ENCODE measurements around the gene FOXR2.

The FOXR2 gene, protein sequence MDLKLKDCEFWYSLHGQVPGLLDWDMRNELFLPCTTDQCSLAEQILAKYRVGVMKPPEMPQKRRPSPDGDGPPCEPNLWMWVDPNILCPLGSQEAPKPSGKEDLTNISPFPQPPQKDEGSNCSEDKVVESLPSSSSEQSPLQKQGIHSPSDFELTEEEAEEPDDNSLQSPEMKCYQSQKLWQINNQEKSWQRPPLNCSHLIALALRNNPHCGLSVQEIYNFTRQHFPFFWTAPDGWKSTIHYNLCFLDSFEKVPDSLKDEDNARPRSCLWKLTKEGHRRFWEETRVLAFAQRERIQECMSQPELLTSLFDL

DNA sequence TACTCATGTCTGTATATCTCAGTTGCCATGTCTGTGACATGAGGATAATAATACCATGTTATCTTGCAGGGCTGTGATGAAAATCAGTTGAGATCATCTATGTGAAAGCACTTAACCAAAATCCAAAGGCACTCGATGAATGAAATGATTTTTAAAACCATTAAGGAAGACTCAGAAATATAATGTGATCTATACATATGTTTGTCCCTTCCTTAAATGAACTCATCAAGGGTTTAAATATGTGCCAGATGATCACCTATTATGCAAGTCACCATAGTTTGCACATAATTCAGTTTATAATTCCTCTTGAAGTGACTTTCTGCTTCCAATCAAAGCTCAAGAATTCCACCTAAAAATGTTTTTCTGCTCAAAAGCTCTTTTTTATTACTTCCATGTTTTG lies at the start of gene FOXR2:
Gene FOXR2 (plus strand): TSS at position 301 of the 400 bp plus-strand sequence. CDS start 312 bp downstream, outside the sequence.
- no peak for DNase-seq

DNA sequence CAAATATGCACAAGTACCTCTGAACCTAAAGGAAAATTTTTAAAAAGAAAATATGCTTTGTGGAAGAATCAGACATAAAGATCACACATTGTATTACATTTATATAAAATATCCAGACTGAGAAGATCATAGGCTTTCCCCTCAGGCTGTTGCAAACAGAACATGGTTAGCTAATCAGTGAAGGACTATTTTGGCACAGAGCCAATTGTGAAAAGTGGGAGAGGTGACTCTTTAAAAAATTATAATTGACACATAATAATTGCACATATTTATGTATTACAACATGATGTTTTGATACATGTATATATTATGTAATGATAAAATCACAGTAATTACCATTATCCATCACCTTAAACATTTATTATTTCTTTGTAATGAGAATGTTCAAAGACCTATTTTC lies 44.1 kb upstream of the FOXR2 start:
- DNase-seq = no peak

DNA sequence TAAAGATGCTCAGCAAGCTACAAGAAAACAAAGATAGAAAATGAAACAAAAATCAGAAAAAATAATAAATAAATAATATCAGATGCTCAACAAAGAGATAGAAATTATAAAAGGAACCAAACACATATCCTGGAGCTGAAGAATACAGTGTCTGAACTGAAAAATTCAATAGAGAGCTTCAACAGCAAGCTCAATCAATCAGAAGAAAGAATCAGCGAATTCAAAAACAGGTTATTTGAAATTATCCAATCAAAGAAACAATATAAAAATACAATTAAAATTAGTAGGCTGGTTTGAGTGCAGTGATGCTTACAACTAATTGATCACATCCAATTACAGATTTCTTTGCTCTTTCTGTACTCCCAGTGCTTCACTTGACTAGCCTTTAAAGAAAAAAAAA lies 40.8 kb upstream of the FOXR2 start:
- DNase-seq = no peak

DNA sequence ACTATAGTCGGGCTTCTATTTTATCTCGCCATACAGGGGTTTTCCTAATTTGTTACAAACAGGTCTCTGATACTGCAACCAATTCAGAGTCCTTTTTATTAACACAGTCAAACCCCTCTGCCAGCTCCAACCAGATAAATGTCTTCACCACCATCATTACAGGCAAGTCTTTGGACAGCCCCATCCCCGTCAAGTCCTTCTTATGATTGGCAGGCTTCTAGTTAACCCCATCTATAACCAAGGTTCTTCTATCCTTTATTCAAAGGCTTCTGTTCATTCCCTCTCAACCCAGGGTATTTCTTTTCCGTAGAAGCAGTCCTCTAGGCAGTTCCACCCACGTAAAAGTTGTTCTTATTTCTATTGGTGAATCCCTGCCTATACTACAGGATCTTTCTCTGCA lies 29.9 kb upstream of the FOXR2 start:
- DNase-seq = no peak

DNA sequence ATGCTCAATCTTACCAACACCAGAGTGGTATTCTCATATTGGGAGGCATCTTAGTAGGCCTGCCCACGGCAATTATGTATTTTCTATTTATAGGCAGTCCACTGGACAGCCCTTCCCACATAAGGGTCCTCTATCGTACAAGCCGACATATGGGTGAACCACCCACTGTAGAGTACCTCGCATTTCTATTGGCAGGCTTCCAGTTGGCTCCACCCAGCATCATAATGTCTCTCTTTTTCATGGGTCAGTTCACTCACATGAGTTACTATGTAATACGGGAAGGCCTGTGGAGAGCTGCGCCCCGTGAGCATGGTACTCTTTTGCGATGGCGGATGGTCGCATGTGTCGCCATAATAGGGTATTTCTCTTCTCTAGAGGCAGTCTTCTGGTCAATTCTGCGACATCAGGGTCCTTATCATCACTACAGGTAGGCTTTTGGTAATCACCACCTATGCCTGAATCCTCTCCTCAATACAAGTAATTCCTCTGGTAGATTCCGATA lies 29.4 kb upstream of the FOXR2 start:
- DNase-seq = no peak

DNA sequence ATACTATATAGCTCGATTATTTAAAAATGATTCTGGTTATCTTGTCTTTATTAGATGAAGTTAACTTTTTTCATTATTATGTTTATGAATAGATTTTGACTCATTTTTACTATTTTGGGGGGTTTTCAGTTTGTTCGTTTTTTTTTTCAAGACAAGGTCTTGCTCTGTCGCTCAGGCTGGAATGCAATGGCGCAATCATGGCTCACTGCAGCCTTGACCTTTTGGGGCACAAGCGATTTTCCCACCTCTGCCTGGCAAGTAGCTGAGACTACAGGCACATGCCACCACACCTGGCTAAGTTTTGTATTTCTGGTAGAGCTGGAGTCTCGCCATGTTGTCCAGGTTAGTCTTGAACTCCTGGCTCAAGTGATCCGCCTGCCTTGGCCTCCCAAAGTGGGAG lies 24.9 kb upstream of the FOXR2 start:
- DNase-seq = no peak

DNA sequence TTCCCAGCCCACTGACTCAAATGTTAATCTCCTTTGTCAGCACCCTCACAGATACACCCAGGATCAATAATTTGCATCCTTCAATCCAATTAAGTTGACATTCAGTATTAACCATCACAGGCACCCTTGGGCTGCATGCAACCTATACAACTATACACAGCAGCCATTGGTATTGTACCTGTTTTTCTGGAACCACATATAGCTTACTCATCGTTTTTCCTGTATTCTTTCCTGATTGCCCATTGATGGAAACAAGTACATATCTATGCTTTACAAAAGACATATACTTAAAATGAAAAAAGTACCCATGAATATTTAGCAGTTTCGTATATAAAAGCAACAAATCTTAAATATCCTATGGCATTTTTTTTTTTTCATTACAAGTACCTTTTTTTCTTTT lies 3.7 kb upstream of the FOXR2 start:
- DNase-seq = no peak

DNA sequence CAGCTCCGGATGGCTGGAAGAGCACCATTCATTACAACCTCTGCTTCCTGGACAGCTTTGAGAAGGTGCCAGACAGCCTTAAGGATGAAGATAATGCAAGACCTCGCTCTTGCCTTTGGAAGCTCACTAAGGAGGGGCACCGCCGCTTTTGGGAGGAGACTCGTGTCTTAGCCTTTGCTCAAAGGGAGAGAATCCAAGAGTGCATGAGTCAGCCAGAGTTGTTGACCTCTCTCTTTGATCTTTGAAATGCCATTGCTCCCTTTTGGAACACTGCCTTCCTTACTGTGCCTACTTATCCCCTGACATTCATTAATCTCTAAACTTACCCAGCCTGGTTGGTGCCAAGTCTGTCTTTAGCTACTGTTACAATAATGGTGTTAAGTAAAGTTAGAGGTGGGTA lies 1.2 kb downstream of the FOXR2 start:
- no peak for DNase-seq

DNA sequence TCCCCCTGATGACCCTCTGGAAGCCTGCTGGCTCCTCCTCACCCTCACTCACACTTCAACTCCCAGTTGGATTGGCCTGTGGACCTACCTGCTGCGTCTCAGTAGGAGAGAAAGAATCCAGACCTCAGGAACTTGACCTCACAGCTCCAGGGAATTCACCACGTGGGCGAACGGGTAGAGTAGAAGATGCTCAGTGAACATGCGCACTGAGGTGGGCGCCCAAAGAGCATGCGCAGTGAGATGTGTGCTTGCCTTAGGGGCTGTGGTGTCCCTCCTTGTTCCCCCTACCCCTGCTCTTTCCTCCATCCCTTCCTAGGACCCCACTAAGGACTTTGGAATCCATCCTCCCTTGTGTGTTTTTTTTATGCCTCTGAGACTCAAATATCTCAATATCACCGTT lies 12.9 kb downstream of the FOXR2 start:
- no peak for DNase-seq

DNA sequence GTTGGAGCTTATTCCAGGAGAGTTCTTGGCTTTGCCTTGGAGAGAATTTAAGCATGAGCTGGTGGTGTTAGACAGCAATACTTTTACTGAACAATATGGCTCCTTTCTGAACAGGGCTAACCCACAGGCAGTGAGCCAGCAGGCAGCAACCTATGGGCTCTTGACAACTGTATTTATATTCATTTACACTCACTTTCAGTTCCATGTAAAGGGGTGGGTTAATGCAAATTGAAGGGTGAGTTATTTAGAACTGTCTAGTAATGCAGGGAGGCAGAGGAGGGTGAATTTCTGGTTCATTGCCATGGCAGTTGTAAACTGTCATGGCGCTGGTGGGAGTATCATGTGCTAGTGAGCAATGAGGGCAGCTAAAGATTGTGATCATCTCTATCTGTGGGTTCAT lies 15.7 kb downstream of the FOXR2 start:
- DNase-seq = no peak

DNA sequence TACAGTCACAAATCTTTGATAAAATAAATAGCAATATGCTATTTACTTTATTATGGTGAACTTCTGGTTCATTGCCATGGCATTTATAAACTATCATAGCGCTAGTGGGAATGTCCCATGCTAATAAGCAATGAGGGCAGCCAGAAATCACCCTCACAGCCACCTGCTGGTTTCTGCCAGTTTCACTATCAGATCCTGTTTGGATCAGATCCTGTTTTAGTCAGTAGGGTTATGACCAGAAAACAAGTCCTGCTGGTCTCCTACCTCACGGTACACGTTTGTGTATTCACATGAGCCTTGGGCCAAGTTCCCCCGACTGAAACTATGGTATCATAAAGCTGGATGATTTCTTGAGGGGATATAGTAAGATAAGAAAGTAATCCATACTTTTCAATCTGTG lies 17.7 kb downstream of the FOXR2 start:
- DNase-seq = no peak

DNA sequence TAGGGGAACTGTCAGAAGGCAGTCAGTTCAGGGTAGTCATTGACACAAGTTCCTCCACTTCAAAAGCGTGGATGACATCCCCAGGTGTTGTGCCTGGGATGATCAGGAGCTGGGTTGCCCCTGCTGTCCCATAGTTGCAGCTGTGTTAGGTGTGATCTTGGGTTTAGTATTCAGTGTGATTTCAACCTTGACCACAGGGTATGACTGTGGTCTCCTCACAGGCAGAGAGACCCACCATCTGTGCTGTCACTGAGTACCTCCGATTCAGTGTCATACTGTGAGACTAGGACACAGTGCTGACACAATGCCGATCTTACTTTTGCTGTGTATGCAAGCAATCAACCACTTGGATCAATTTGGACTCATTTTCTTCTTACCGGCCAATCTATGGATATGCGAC lies 25.2 kb downstream of the FOXR2 start:
- no peak for DNase-seq

DNA sequence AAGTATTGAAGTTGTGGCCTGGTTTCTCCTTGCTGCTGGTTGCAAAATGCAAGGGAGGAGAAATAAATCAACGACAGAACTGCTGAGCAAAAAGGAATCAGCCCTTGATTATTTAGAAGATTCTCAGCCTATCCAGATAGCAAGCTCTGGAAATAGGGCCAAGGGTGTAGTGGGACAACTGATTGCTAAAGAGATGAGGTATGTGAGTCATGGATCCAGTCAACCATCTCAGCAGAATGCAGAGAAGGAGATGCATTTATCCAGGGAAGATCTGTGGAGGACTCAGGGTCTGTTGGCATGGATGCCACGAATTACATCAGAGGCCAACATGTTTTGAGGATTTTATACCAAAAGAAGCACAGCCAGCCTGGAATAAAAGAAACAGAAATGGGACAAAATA lies 36.7 kb downstream of the FOXR2 start:
- no peak for DNase-seq

DNA sequence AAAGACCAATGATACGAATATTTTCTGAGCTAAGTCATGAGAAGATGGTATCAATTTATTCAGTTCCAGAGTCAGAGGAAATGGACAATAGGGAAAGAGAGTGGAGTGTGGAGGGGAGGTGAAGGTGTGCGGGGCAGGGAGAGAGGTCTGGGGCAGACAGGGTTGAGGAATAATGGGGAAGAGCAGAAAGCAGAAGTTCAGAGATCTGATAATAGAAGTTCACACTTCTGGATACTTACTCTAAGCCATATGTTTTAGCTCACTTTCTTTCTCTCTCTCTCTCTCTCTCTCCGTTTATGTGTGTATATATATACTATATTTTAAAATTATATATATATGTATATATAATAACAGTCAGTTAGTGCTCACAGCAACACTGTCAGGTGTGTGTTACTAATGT lies 40.4 kb downstream of the FOXR2 start:
- no peak for DNase-seq

DNA sequence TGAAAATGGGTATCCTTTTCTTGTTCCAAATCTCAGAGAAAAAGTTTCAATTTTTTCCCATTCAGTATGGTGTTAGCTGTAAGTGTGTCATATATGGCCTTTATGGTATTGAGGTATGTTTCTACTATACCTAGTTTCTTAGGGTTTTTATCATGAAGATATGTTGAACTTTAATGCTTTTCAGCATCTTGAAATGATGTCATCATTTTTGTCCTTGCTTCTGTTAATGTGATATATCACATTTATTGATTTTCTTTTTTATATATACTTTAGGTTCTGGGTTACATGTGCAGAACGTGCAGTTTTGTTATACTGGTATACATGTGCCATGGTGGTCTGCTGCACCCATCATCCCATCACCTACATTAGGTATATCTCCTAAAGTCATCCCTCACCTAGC lies 44.9 kb downstream of the FOXR2 start:
- DNase-seq = no peak
